ENCODE data around the gene ST14. TPM values are rescaled to one million over a fixed set of nuclear protein-coding genes. Genes with fewer than 3 reads are reported as not detected.
A peak's percentile ranks its signal among the peaks of the same experiment; 100 is the strongest.

ST14 gene
- total RNA-seq, 2 donors from 2014 or later = 17.5 to 21.7 TPM

- H3K4me3 Mint-ChIP-seq = no peak overlapping the region
- Histone ChIP-seq H3K4me3 (ENCODE audit: low read length) (no peak overlapping the region), H3K9me3 (ENCODE audit: control insufficient read depth, low read length) (no peaks in the 10 kb centered on the region), H3K4me1 (ENCODE audit: control insufficient read depth, insufficient read depth, low read length) (peaks cover 7% of the 10 kb centered on the region), H3K9ac (ENCODE audit: extremely low read depth, low read length, poor library complexity, severe bottlenecking) (no peak overlapping the region), H3K36me3 (ENCODE audit: control insufficient read depth, insufficient read depth, low read length) (peaks cover 97% of the 10 kb centered on the region), H3K27me3 (ENCODE audit: control insufficient read depth, insufficient read depth, low read length, poor library complexity, severe bottlenecking) (no peaks in the 10 kb centered on the region), H3K27ac (ENCODE audit: low read depth, low read length) (no peak overlapping the region)
- no peaks in the 10 kb centered on the region for H3K27me3 Mint-ChIP-seq (ENCODE audit: insufficient read depth)
- no peak for DNase-seq
- WGBS, 2 experiments (ENCODE audit: insufficient coverage in 1 of 2, insufficient read length in 1 of 2) = 97% methylated on average over 4 of the region's 5 CpGs; no CpG with 5 or more reads in 1 of the 2 experiments
- H3K4me1 Mint-ChIP-seq = peaks cover 15% of the 10 kb centered on the region
- no peak for TF ChIP-seq CTCF (conservative IDR thresholded peaks at IDR 0.05)
- H3K36me3 Mint-ChIP-seq (ENCODE audit: low read depth) = peaks cover 70% of the 10 kb centered on the region
- no peaks in the 10 kb centered on the region for H3K9me3 Mint-ChIP-seq
- H3K27ac Mint-ChIP-seq = peak overlapping the region; percentile 37
These were observed 39.5 kb upstream of the ST14 start for GRCh38 chr11:130120045-130120444.

- Mint-ChIP-seq H3K36me3 (ENCODE audit: low read depth) (peaks cover 74% of the 10 kb centered on the region), H3K27me3 (ENCODE audit: insufficient read depth) (no peaks in the 10 kb centered on the region), H3K4me3 (no peak overlapping the region), H3K27ac (no peak overlapping the region), H3K9me3 (no peaks in the 10 kb centered on the region), H3K4me1 (peaks cover 8% of the 10 kb centered on the region)
- H3K4me1 ChIP-seq (ENCODE audit: control insufficient read depth, insufficient read depth, low read length) = peaks cover 7% of the 10 kb centered on the region
- no peaks in the 10 kb centered on the region for H3K9me3 ChIP-seq (ENCODE audit: control insufficient read depth, low read length)
- WGBS, 2 experiments (ENCODE audit: insufficient coverage in 1 of 2, insufficient read length in 1 of 2) = 86 to 94% methylated on average over 3 to 5 of the region's 5 CpGs
- H3K27ac ChIP-seq (ENCODE audit: low read depth, low read length) = no peak overlapping the region
- H3K27me3 ChIP-seq (ENCODE audit: control insufficient read depth, insufficient read depth, low read length, poor library complexity, severe bottlenecking) = no peaks in the 10 kb centered on the region
- no peak overlapping the region for H3K9ac ChIP-seq (ENCODE audit: extremely low read depth, low read length, poor library complexity, severe bottlenecking)
- DNase-seq = no peak
- peaks cover 97% of the 10 kb centered on the region for H3K36me3 ChIP-seq (ENCODE audit: control insufficient read depth, insufficient read depth, low read length)
- H3K4me3 ChIP-seq (ENCODE audit: low read length) = no peak overlapping the region
- no peak for TF ChIP-seq CTCF (conservative IDR thresholded peaks at IDR 0.05)
These were observed 38.1 kb upstream of the ST14 start for GRCh38 chr11:130121445-130121978.

- no peaks in the 10 kb centered on the region for H3K9me3 Mint-ChIP-seq
- 94 to 97% methylated on average over 6 to 7 of the region's 7 CpGs for WGBS, 2 experiments (ENCODE audit: insufficient coverage in 1 of 2, insufficient read length in 1 of 2)
- Histone ChIP-seq H3K27ac (ENCODE audit: low read depth, low read length) (no peak overlapping the region), H3K9ac (ENCODE audit: extremely low read depth, low read length, poor library complexity, severe bottlenecking) (no peak overlapping the region), H3K27me3 (ENCODE audit: control insufficient read depth, insufficient read depth, low read length, poor library complexity, severe bottlenecking) (no peaks in the 10 kb centered on the region), H3K36me3 (ENCODE audit: control insufficient read depth, insufficient read depth, low read length) (peaks cover 99% of the 10 kb centered on the region), H3K4me3 (ENCODE audit: low read length) (no peak overlapping the region), H3K9me3 (ENCODE audit: control insufficient read depth, low read length) (no peaks in the 10 kb centered on the region), H3K4me1 (ENCODE audit: control insufficient read depth, insufficient read depth, low read length) (peaks cover 7% of the 10 kb centered on the region)
- H3K36me3 Mint-ChIP-seq (ENCODE audit: low read depth) = peaks cover 78% of the 10 kb centered on the region
- no peaks in the 10 kb centered on the region for H3K27me3 Mint-ChIP-seq (ENCODE audit: insufficient read depth)
- DNase-seq = peak; percentile 13
- H3K4me1 Mint-ChIP-seq = peaks cover 8% of the 10 kb centered on the region
- no peak overlapping the region for H3K27ac Mint-ChIP-seq
- no peak overlapping the region for H3K4me3 Mint-ChIP-seq
- no peak for TF ChIP-seq CTCF (conservative IDR thresholded peaks at IDR 0.05)
These were observed 37.4 kb upstream of the ST14 start for GRCh38 chr11:130122141-130122575.
